ENCODE results near the gene PKIB.

Gene PKIB

DNA sequence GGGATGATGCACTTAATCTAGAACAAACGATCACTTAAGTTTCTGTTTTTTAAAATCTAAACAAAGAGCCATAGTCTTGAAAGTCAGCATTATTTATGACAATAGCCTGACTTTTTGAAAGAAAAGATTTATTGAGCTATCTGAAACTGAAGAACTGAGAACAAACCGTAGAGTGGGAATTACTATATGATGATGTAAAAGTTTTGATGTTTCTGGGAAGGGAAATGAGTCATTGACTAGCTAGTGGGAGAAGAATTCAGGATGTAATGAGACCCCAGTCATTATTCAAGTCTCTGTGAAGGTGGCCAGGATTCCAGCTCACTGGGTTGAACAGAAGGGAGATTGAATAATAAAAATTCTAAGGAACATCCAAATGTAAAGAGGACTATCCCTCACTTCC lies 85.9 kb downstream of the PKIB start:
- Histone ChIP-seq H3K27me3 (ENCODE audit: control insufficient read depth in 5 of 5, insufficient read depth in 4 of 5, low read length in 5 of 5) (no peaks in the 10 kb centered on the region), H3K4me3 (ENCODE audit: low read depth in 1 of 5, low read length in 5 of 5) (no peak overlapping the region), H3K9ac (ENCODE audit: low read length in 5 of 5) (no peak overlapping the region), H3K36me3 (ENCODE audit: control insufficient read depth in 5 of 5, insufficient read depth in 5 of 5, low read length in 5 of 5) (no peaks in the 10 kb centered on the region), H3K9me3 (ENCODE audit: control insufficient read depth in 5 of 5, low read length in 5 of 5) (no peaks in the 10 kb centered on the region), H3K27ac (ENCODE audit: low read depth, low read length) (no peak overlapping the region), H3K4me1 (ENCODE audit: control insufficient read depth in 5 of 5, insufficient read depth in 5 of 5, low read length in 5 of 5) (no peaks in the 10 kb centered on the region)

- H3K4me3 ChIP-seq (ENCODE audit: low read depth in 1 of 5, low read length in 5 of 5), result no peak overlapping the region
- no peaks in the 10 kb centered on the region for H3K27me3 ChIP-seq (ENCODE audit: control insufficient read depth in 5 of 5, insufficient read depth in 4 of 5, low read length in 5 of 5)
- no peak overlapping the region for H3K27ac ChIP-seq (ENCODE audit: low read depth, low read length)
- H3K9me3 ChIP-seq (ENCODE audit: control insufficient read depth in 5 of 5, low read length in 5 of 5), result no peaks in the 10 kb centered on the region
- no peak overlapping the region for H3K9ac ChIP-seq (ENCODE audit: low read length in 5 of 5)
- H3K36me3 ChIP-seq (ENCODE audit: control insufficient read depth in 5 of 5, insufficient read depth in 5 of 5, low read length in 5 of 5), result no peaks in the 10 kb centered on the region
- H3K4me1 ChIP-seq (ENCODE audit: control insufficient read depth in 5 of 5, insufficient read depth in 5 of 5, low read length in 5 of 5), result no peaks in the 10 kb centered on the region
Observed at GRCh38 chr6:122696853-122697252, 86.6 kb downstream of the PKIB start.

DNA sequence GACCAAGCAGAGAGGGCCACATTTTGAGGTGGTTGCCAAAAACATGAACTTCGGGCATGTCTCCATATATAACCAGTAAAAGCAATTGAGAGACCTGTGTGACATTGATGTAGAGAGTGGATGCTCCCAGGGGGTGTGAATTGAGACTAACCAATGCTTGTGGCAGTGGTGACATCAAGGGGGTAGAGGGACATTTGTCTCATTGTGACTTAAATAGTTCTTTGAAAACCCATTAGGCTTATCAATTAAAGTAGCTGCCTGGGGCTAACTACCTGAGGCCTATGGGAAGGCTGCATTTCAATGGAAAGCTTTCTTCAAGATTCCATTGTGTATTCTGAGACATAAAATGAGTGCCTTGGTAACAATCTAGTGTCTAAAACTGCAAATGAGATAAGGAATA lies 87.3 kb downstream of the PKIB start:
- no peaks in the 10 kb centered on the region for H3K9me3 ChIP-seq (ENCODE audit: control insufficient read depth in 5 of 5, low read length in 5 of 5)
- H3K36me3 ChIP-seq (ENCODE audit: control insufficient read depth in 5 of 5, insufficient read depth in 5 of 5, low read length in 5 of 5), result no peaks in the 10 kb centered on the region
- H3K4me3 ChIP-seq (ENCODE audit: low read depth in 1 of 5, low read length in 5 of 5), result no peak overlapping the region
- no peaks in the 10 kb centered on the region for H3K27me3 ChIP-seq (ENCODE audit: control insufficient read depth in 5 of 5, insufficient read depth in 4 of 5, low read length in 5 of 5)
- no peak overlapping the region for H3K9ac ChIP-seq (ENCODE audit: low read length in 5 of 5)
- H3K27ac ChIP-seq (ENCODE audit: low read depth, low read length), result no peak overlapping the region
- H3K4me1 ChIP-seq (ENCODE audit: control insufficient read depth in 5 of 5, insufficient read depth in 5 of 5, low read length in 5 of 5), result no peaks in the 10 kb centered on the region

GRCh38 chr6:122701666-122702065 lies 91.5 kb downstream of the PKIB start:
- H3K9ac ChIP-seq (ENCODE audit: low read length in 5 of 5), result no peak overlapping the region
- no peak overlapping the region for H3K27ac ChIP-seq (ENCODE audit: low read depth, low read length)
- no peaks in the 10 kb centered on the region for H3K36me3 ChIP-seq (ENCODE audit: control insufficient read depth in 5 of 5, insufficient read depth in 5 of 5, low read length in 5 of 5)
- no peak overlapping the region for H3K4me3 ChIP-seq (ENCODE audit: low read depth in 1 of 5, low read length in 5 of 5)
- no peaks in the 10 kb centered on the region for H3K9me3 ChIP-seq (ENCODE audit: control insufficient read depth in 5 of 5, low read length in 5 of 5)
- H3K27me3 ChIP-seq (ENCODE audit: control insufficient read depth in 5 of 5, insufficient read depth in 4 of 5, low read length in 5 of 5), result no peaks in the 10 kb centered on the region
- H3K4me1 ChIP-seq (ENCODE audit: control insufficient read depth in 5 of 5, insufficient read depth in 5 of 5, low read length in 5 of 5), result no peaks in the 10 kb centered on the region

GRCh38 chr6:122702841-122703240 lies 92.6 kb downstream of the PKIB start:
- Histone ChIP-seq H3K27me3 (ENCODE audit: control insufficient read depth in 5 of 5, insufficient read depth in 4 of 5, low read length in 5 of 5) (no peaks in the 10 kb centered on the region), H3K9me3 (ENCODE audit: control insufficient read depth in 5 of 5, low read length in 5 of 5) (no peaks in the 10 kb centered on the region), H3K4me1 (ENCODE audit: control insufficient read depth in 5 of 5, insufficient read depth in 5 of 5, low read length in 5 of 5) (no peaks in the 10 kb centered on the region), H3K4me3 (ENCODE audit: low read depth in 1 of 5, low read length in 5 of 5) (no peak overlapping the region), H3K27ac (ENCODE audit: low read depth, low read length) (no peak overlapping the region), H3K36me3 (ENCODE audit: control insufficient read depth in 5 of 5, insufficient read depth in 5 of 5, low read length in 5 of 5) (no peaks in the 10 kb centered on the region), H3K9ac (ENCODE audit: low read length in 5 of 5) (no peak overlapping the region)

DNA sequence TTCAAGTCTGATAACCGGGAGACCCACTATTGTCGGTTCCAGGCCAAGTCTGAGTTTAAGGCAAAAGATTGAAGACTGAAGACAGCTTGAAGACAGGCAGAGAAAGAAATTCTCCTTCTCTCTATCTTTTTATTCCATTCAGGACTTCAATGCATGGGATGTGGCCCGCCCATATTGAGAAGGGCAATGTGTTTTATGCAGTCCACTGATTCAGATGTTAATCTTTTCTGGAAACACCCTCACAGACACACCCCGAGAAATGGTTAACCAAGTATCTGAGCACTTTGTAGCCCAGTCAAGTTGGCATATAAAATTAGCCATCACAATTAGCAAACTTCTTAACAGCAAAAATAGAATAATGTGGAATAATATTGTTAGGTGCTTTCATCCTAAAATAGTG lies 93.9 kb downstream of the PKIB start:
- H3K4me3 ChIP-seq (ENCODE audit: low read depth in 1 of 5, low read length in 5 of 5), result no peak overlapping the region
- H3K36me3 ChIP-seq (ENCODE audit: control insufficient read depth in 5 of 5, insufficient read depth in 5 of 5, low read length in 5 of 5), result no peaks in the 10 kb centered on the region
- H3K4me1 ChIP-seq (ENCODE audit: control insufficient read depth in 5 of 5, insufficient read depth in 5 of 5, low read length in 5 of 5), result no peaks in the 10 kb centered on the region
- no peaks in the 10 kb centered on the region for H3K9me3 ChIP-seq (ENCODE audit: control insufficient read depth in 5 of 5, low read length in 5 of 5)
- H3K27ac ChIP-seq (ENCODE audit: low read depth, low read length), result no peak overlapping the region
- no peaks in the 10 kb centered on the region for H3K27me3 ChIP-seq (ENCODE audit: control insufficient read depth in 5 of 5, insufficient read depth in 4 of 5, low read length in 5 of 5)
- no peak overlapping the region for H3K9ac ChIP-seq (ENCODE audit: low read length in 5 of 5)

DNA sequence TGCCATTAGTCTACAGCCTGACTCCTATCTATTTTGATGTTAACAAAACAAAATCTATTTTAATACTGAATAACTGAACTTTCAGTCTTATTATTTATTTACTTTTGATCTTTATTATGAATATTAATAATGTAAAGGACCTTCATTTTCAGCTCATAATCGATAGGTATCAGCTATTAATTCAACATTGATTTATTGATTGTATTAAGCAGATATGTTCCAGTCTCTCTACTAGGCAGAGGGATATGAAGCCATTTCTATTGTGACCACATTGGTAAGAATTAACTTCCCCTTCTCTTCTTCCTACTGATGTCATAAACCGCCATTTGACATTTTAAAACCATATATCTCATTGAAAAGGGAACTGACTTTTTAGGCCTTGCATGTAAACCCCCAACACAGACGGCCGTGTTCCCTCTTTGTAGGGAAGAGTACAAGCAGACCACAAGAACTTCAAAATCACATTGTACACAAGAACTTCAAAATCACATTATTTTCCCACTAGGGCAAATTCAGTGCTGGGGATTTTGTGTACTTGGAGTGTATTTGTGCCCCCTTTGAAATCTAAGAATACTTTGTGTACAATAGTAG lies 99.8 kb downstream of the PKIB start:
- no peak overlapping the region for H3K27ac ChIP-seq (ENCODE audit: low read depth, low read length)
- no peaks in the 10 kb centered on the region for H3K4me1 ChIP-seq (ENCODE audit: control insufficient read depth in 5 of 5, insufficient read depth in 5 of 5, low read length in 5 of 5)
- H3K9me3 ChIP-seq (ENCODE audit: control insufficient read depth in 5 of 5, low read length in 5 of 5), result no peaks in the 10 kb centered on the region
- H3K9ac ChIP-seq (ENCODE audit: low read length in 5 of 5), result no peak overlapping the region
- H3K27me3 ChIP-seq (ENCODE audit: control insufficient read depth in 5 of 5, insufficient read depth in 4 of 5, low read length in 5 of 5), result no peaks in the 10 kb centered on the region
- H3K4me3 ChIP-seq (ENCODE audit: low read depth in 1 of 5, low read length in 5 of 5), result no peak overlapping the region
- no peaks in the 10 kb centered on the region for H3K36me3 ChIP-seq (ENCODE audit: control insufficient read depth in 5 of 5, insufficient read depth in 5 of 5, low read length in 5 of 5)

DNA sequence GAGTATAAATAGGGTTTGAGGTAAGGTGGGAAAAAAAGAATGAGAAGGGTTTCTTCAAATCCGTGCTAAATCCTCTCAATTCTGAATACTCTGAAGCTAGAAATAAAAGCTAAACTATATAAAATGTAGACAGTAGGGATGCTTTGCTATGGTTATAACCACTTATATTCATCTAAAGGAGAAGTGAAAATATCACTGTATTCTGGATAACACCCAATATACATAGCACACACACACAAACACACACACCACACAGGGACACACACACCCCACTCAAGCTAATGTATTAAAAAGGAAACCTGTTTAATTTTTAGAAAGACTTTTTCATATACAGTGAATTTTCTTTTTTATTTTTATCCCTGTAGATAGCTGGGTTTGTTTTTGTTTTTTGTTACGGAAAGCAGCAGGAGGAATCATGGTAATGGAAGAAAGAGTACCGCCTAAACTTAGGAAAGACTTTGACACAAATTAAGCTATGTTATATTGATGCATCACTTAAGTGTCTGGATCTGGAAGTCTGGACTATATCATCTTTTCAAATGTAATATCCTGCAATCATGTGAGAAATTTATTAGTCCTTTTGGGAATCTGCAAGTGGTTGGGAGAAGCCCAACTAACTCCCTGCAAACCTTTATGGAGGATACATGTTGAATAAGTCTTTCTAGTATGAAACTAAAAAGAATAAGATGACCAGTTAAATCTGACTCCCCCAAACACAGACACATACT lies 100.9 kb downstream of the PKIB start:
- Histone ChIP-seq H3K9me3 (ENCODE audit: control insufficient read depth in 5 of 5, low read length in 5 of 5) (no peaks in the 10 kb centered on the region), H3K27ac (ENCODE audit: low read depth, low read length) (no peak overlapping the region), H3K4me3 (ENCODE audit: low read depth in 1 of 5, low read length in 5 of 5) (no peak overlapping the region), H3K27me3 (ENCODE audit: control insufficient read depth in 5 of 5, insufficient read depth in 4 of 5, low read length in 5 of 5) (no peaks in the 10 kb centered on the region), H3K36me3 (ENCODE audit: control insufficient read depth in 5 of 5, insufficient read depth in 5 of 5, low read length in 5 of 5) (no peaks in the 10 kb centered on the region), H3K9ac (ENCODE audit: low read length in 5 of 5) (no peak overlapping the region), H3K4me1 (ENCODE audit: control insufficient read depth in 5 of 5, insufficient read depth in 5 of 5, low read length in 5 of 5) (no peaks in the 10 kb centered on the region)

GRCh38 chr6:122712093-122712447 lies 101.9 kb downstream of the PKIB start:
- H3K27me3 ChIP-seq (ENCODE audit: control insufficient read depth in 5 of 5, insufficient read depth in 4 of 5, low read length in 5 of 5), result no peaks in the 10 kb centered on the region
- no peaks in the 10 kb centered on the region for H3K4me1 ChIP-seq (ENCODE audit: control insufficient read depth in 5 of 5, insufficient read depth in 5 of 5, low read length in 5 of 5)
- no peak overlapping the region for H3K27ac ChIP-seq (ENCODE audit: low read depth, low read length)
- H3K9me3 ChIP-seq (ENCODE audit: control insufficient read depth in 5 of 5, low read length in 5 of 5), result no peaks in the 10 kb centered on the region
- H3K4me3 ChIP-seq (ENCODE audit: low read depth in 1 of 5, low read length in 5 of 5), result no peak overlapping the region
- H3K36me3 ChIP-seq (ENCODE audit: control insufficient read depth in 5 of 5, insufficient read depth in 5 of 5, low read length in 5 of 5), result no peaks in the 10 kb centered on the region
- H3K9ac ChIP-seq (ENCODE audit: low read length in 5 of 5), result no peak overlapping the region

DNA sequence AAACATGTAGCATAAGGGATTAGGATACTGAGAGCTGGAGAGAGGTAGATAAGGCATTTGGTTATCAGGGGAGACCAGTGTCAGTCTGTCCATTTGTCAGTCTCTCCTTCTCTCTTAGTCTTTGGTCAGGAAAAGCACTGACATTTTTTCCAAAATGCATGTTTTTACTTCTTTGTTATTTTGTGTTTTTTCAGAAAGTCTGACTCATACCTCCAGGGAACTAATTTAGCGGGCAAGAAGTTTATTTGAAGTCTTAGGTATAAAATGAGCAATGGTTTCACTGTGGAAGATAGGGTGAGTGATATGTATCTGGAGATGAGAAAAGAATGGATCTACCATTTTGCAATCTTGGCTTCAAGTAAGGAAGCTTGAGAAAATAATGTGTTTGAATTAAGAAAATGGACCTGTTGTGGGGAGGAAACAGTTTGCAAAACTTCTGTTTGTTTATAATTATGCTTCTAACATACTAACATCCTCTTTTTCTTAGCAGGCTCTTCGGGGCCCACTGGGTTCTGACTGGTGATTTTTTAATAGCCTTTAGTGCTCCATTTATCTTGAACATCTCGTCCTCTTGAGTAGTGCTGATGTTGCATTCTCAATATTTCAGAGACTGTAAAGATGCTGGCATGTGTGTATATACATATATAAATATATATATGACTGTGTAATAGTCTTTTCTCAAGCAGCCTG lies 102.4 kb downstream of the PKIB start:
- H3K4me1 ChIP-seq (ENCODE audit: control insufficient read depth in 5 of 5, insufficient read depth in 5 of 5, low read length in 5 of 5), result no peaks in the 10 kb centered on the region
- no peaks in the 10 kb centered on the region for H3K36me3 ChIP-seq (ENCODE audit: control insufficient read depth in 5 of 5, insufficient read depth in 5 of 5, low read length in 5 of 5)
- no peak overlapping the region for H3K4me3 ChIP-seq (ENCODE audit: low read depth in 1 of 5, low read length in 5 of 5)
- no peaks in the 10 kb centered on the region for H3K27me3 ChIP-seq (ENCODE audit: control insufficient read depth in 5 of 5, insufficient read depth in 4 of 5, low read length in 5 of 5)
- H3K27ac ChIP-seq (ENCODE audit: low read depth, low read length), result no peak overlapping the region
- no peaks in the 10 kb centered on the region for H3K9me3 ChIP-seq (ENCODE audit: control insufficient read depth in 5 of 5, low read length in 5 of 5)
- H3K9ac ChIP-seq (ENCODE audit: low read length in 5 of 5), result no peak overlapping the region
